Inferior parietal cortex (tissue), 1 donor: ENCODE data around the gene RNU1-4.
A peak's percentile ranks its signal among the peaks of the same experiment; 100 is the strongest.
"Not testable (repeated sequence)": the region's sequence is repeated elsewhere in the genome, so short reads cannot be mapped to it uniquely, and the experiment has no call there.

Source experiments
- DNase-seq: peaks from one replicate; pipeline ENCODE4 v3.0.0-alpha.2; 2016; ENCODE audit errors: extremely low spot score

RNU1-4 gene

DNA sequence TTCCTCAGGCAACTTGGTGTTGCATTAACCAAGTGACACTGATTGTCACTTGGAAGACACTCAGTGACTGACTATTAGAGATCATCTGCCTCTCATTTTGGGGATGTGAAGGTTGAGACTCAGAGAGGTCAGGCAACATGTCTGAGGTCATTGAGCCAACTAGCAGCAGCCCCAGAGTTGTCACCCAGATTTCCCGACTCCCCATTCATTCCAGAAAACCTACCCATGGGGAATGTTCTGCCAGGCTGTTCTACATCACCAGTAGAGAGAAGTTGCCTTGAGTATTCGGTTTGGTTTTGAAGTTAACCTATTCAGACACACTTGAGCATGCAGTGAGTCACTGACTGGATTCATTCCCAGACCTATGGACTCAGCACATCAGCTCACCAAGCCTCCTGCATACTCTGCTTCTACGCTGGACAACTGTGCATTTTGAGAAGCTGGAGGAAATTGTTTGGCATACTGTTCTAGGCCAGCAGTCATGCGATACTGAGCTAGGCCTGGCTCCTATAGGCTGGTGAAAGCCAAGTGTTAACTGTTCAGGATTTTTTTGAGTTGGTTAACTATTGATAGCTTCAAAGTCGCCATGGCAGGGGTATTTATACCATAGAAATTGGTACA lies 29.9 kb downstream of the RNU1-4 start:
- peak; percentile 9 for DNase-seq

DNA sequence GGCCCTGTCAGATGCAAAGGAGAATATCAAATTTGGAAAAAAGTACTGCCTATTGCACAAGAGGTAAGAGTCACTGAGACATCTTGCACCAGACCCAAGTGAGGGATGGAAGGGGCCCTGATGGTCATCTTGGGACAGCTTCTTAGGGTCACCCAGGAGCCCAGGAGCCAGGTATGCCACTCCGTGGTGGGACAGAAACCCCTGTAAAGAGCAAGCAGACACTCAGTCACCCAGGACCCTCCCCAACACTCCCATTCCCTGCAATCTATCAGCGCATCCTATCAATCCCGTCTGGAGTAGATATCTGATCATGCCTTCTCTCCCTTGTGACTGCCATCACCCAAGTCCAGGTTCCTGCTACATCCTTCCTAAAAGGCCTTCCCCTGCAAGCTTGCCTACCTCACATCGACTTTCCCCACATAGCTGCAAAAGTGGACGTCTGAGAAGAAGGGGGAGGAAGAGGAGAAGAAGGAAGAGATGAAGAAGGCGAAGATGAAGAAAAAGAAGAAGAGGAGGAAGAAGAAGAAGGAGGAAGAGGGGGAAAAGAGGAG lies 30.7 kb downstream of the RNU1-4 start:
- DNase-seq, result not testable (repeated sequence)

DNA sequence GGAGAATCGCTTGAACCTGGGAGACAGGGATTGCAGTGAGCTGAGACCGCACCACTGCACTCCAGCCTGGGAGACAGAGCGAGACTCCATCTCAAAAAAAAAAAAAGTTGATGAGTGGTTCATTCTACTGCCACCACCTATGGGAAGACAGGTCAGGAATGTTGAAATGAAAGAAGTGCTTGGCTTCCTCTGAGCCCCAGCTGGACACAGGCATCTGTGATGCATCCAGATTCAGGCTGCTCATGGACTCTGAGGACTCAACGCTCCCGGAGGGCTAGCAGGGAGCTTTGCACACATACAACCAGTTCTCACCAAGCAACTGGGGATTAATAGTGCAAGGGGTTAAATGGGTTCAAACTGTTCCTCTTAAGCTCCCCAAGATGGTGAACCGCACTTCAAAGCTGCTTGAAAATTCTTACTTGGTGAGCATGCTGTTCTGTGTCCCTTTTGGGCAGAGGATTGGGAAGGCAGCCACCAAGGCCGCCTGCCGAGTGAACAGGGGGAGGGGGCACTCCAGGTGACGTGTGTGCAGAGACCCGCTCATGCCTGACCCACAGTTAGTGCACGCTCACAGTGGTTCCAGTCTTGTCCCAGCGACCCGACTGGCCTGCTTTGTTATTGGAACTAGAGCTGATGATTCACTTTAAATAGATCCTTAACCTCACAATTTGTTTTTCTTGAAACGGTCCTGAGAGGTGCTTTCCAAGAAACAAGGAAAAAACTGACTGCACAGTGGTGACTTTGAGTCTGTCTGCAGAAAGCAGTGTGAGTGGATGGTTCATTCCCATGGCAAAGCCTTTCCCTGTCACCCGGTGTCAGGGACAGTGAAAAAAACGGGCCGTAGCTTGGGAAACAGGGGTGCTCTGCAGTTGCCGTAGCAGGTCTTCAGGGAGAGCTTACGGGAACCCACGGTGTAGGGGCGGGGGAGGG lies 32.2 kb downstream of the RNU1-4 start:
- DNase-seq, result not testable (repeated sequence)

DNA sequence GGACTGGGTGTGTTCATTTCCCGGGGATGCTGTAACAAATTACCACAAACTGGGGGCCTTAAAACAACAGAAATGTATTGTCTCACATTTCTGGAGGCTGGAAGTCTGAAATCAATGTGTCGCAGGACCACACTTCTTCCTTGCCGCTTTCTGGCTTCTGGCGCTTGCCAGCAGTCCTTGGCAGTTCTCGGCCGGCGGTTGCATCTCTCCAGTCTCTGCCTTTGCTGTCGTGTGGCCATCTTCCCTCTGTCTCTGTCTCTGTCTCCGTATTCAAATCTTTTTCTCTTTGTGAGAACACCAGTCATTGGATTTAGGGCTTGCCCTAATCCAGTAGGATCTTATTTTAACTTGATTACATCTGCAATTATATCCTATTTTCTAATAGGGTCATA lies 32.9 kb downstream of the RNU1-4 start:
- DNase-seq, result not testable (repeated sequence)

DNA sequence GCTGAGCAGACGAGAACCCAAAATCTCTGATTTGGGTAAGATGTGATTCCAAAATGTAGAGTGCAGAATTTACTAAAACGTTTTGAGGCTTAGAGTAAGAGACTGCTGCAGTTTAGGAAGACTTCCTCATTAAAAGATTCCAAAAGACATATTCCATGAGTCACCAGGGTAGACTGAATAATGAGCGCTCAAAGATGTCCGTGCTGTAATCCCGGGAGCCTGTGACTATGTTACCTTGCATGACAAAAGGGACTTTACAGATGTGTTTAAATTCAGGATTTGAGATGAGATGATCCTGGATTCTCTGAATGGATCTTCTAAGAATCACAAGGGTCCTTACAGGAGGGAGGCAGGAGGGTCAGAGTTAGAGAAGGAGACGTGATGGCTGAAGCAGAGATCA lies 33.4 kb downstream of the RNU1-4 start:
- DNase-seq, result peak; percentile 1

DNA sequence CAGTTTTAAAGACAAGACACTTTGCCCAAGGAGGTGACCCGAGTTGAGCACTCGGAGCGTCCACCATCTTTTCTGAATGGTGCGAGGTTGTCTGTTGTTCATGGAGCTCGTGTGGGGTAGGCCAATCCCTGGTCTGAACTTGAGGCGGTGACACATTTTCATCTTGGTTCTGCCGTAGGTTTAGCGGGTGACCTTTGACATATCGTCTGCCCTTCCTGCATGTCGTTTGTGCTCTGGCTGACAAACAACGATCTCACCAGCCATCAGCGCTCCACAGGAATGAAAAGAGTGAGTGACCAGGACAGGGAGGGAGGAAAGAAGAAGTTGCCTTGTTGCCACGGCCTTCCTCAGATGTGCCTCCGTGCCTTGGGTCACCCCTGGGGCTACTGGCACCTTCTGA lies 34.5 kb downstream of the RNU1-4 start:
- not testable (repeated sequence) for DNase-seq

DNA sequence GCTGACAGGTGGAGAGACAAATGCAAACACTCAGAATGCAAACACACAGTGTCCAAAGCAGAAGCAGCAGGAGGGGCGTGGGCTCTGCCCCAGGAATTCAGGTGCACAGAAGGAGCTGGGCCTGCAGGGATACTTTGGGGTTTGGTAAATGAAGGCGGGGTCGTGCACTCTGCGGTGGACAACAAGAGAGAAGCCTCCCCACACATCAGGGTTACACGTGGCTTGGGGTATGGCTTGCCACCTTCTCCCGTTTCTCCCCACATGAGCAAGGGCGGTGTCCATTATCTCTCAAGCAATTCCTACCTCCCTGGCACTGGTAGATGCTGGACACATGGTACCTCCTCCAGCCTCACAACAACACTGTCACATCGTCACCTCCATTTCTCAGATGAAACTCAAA lies 35.0 kb downstream of the RNU1-4 start:
- not testable (repeated sequence) for DNase-seq

DNA sequence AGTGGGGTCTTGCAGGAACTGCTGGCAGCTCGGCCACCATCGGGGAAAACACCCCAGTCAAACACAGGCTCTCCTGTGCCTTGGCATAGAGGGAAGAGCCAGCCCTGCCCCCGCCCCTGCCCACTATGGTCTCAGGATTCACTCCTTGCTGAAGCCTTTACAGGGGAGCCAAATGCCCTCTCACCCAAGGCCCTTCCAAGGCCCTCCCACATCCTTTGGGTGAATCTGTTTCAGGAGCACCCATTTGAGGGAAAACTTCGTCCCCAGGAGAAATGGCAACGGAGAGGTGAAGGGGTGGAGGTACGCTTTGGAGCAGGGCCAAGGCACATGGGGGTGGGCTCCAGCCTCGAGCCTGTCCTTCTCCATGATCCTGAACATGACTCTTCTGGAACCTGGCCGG lies 35.9 kb downstream of the RNU1-4 start:
- not testable (repeated sequence) for DNase-seq

DNA sequence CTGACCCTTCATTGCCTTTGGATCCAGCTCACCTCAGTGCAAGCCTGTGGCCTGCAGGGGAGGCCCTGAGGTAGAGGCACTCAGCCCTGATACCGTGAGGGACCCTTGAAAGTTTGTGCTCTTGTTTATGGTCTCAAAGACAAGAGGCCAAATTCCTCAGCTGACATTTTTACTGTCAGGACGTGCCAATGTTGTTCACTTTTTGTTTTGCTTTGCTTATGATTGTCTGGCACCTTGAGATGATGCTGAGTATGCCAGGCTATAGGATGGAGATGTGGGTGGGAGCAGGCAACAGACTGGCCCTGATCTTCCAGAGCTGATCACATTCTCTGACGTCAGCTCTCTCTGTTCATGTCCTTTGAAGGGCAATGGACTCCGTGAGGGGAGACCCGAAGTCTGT lies 36.5 kb downstream of the RNU1-4 start:
- not testable (repeated sequence) for DNase-seq

DNA sequence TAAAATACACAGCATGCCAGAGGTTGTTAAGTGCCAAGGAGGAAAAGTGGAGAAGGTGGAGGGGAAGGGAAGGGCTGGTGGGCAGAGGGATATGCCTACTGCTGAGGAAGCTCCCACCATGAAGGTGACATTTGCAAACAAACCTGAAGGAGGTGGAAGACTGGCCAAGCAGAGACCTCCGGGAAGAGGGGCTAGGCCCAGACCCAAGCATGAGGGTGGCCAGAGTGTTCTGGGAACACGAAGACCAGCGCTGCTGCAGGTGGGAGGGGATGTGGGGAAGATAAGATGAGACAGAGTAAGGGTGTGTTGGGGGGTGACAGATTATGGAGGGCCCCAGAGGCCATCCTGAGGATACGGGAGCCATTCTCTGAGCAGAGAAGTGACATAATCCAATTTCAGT lies 37.5 kb downstream of the RNU1-4 start:
- DNase-seq, result not testable (repeated sequence)

DNA sequence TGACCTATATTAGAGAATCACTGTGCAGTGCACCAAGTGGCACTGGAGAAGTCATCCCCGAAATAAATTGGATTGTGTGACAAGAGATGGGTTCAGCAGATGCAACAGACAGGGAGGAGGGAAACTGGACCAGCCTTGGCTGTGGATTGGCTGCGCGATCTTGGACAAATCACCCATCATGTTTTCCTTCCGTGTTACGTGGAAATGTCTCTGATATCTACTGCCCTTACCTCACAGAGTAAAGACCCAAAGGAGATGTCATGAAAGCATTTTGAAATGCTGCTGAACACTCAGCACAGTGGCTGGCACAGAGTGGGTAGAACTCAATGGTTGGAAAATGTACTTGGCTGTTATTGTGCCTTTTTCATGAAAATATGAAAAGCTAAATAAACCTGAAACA lies 39.2 kb downstream of the RNU1-4 start:
- not testable (repeated sequence) for DNase-seq

DNA sequence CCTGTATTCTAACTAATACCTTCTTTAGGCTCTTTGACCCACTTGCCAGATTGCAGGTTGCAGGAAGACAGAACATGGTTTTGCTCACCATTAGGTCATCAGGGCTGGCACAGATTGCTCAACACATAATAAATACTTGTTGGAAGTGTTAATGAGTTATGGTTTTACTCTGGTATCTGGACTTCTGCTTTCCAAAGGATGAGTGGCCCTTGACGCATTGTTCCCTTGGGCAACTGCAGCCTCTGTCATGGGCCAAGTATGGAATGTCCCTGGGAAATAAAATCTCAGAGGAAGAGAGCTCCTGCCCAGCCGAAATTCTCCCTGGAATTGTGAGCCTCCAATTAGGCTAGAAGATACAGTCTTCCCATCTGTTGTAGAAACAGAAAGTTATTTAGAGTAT lies 40.7 kb downstream of the RNU1-4 start:
- not testable (repeated sequence) for DNase-seq

DNA sequence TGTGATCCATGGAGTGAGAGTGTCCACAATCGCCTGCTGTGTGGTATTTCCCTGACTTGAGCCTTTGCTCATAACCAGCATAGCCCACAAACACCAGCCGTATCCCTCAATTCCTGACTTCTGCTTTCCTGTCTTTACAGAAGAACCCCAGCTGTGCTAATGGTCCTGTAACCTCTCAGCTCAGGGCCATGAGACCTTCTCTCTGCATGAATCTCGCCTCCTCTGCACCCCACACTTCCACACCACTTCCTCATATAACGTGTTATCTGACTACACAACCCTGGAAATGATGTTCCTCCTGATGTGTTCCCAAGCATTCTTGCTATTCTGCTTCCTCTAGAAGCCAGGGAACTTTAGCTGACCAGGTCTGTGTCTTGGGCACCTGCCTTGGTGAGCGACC lies 41.3 kb downstream of the RNU1-4 start:
- not testable (repeated sequence) for DNase-seq

DNA sequence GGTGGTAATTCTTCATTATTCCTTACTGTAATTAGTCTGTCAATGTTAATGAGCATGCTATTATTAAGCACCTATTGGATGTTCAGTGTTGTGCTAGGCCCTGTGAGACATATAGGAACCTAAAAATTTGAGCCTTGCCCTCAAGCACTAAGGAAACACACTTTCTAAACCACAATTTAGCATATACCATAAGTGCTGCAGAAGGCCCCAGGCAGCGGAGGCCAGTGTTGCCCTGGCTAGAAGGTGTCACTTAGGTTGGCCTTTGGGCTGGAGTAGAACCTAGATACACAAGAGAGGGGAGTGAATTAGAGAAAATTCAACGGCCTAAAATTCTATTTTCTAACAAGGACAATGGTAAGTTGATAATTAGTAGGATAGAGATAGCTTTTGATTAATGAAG lies 44.6 kb downstream of the RNU1-4 start:
- DNase-seq, result not testable (repeated sequence)

DNA sequence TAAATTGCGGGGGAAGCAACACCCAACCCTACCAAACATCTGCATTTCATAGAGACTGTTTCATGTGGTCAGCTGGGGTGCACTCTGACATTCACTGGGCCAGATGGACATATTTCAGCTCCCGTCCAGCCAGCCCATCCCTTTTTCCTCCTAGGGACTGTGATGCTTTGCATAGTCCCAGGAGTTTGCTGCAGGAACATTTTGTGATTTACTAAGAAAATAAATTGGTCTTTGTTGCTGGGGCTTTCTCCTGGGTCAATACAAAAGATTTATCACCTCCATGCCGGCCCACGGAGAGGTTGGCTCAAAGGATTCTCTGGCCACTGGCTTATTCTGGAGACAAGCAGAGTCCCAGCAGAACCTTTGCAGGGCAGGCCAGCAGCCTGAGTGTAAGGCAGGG lies 46.0 kb downstream of the RNU1-4 start:
- not testable (repeated sequence) for DNase-seq

DNA sequence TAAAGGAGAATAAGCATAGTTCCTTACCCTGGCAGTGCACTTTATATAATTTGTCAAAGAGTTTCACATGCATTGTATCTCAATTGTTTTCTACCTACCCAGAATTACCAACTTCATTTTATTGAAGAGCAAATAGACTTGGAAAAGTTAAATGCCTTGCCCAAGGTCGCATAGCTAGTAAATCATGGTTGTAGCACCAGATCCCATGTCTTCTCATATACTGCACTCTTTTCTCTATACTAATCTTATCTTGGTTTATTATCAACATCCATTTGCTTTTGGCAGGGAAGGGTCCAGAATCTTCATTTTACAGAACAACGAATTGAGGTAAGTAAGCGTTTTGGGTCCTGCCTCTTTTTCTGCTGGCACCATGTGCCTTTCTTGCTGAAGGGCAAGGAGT lies 46.9 kb downstream of the RNU1-4 start:
- not testable (repeated sequence) for DNase-seq

DNA sequence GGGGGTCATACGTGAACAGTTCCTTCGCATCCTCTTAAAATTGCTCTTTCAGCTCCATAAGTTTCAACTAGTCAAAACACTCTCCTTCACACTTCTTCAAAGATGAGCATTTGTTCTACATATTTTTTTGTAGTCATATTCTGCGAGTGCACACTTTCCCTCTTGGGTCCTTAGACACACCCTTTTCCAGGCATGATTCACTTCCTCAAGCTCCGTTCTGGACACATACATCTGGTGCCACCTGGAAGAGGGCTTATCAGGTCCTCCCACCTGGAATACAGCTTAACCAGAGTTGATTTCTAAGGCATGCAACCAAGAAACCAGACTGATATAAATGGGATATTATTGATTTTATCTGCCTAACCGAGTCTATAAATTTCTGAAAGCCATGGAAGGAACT lies 47.4 kb downstream of the RNU1-4 start:
- DNase-seq, result not testable (repeated sequence)
